Measurements from ENCODE around the gene FAM83E. TPM values are rescaled to one million over a fixed set of nuclear protein-coding genes. Genes with fewer than 3 reads are reported as not detected.

Gene FAM83E
- under 1 TPM in 1 of 2 donors, not detected in 1; under 0.01 TPM for total RNA-seq

DNA sequence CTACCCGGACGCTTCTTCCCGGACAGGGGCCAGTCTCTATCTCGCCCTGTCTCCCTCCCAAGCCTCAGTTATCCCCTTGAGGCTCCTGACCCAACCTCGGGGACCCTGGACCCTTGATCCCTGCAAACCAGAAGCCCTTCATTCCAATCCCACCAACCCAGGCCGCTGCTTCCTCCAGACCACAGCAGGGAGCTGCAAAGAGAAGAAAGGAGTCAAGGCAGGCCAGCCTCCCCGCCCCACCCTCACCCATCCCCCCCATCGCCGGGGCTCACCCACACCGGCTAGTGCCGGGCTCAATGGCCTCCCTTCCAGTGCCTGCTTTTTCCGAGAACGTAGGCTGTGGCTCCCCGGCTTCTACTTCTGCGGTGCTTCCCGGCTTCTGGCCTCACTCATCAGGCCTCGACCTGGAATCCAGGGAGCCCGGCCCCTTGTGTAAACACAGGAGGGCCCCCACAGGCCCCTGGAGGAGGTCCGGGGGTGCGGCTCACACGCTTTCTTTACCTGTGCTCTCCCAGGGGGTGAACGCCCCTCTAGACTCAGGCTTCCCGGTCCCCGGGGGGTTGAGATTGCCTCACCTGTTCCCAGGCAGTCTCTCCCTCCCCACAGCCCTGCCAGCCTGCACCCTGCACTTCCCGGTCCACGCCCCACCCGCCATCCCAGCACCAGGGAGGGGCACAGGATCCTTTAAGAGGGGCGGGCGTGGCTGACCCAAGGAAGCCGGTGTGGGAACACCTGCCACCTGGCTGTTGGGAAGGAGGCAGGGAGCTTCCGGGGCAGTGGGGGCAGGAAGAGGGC, at the start of gene FAM83E:
Gene FAM83E, minus strand, starts transcription at position 641 of the 795 bp plus-strand sequence. CDS start 1,704 bp downstream, outside the sequence.

DNA sequence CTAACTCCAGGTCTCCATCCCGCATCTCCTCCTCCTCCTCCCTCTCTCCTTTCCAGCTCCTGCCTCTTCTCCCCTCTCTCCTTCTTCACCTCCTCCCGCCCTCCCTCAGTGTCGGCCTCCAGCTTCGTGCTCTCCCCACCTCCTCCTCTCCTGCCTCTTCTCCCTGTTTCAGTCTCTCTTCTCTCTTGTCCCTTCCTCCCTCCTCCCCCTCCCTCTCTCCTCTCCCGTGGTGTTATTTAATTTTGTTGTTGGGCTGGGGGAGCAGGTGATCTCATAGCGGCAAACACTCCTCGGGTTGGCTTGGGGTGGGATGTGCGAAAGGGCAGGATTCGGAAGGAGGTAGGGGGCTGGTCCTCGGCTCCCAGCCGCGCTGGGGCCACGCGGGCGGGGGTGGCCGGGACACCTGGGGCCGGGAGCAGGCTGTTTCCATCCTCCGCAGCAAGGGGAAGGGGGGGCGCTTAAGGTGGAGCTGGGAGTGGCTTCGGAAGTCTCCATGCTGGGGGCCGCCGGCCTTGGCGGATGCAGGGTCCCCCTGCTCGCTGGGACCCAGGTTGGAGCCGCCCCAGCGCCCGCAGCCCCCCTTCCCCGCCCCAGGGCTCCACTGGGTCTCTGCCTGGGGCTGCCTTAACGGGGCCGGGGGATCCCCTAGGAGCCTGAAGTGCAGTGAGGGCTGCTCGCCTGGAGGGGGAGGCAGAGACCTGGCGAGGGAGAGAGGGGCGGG, 31.3 kb upstream of the FAM83E start, which contains the start of gene CA11:
Gene CA11, minus strand, starts transcription at position 187 of the 721 bp plus-strand sequence. CDS start 555 bp downstream, outside the sequence.

DNA sequence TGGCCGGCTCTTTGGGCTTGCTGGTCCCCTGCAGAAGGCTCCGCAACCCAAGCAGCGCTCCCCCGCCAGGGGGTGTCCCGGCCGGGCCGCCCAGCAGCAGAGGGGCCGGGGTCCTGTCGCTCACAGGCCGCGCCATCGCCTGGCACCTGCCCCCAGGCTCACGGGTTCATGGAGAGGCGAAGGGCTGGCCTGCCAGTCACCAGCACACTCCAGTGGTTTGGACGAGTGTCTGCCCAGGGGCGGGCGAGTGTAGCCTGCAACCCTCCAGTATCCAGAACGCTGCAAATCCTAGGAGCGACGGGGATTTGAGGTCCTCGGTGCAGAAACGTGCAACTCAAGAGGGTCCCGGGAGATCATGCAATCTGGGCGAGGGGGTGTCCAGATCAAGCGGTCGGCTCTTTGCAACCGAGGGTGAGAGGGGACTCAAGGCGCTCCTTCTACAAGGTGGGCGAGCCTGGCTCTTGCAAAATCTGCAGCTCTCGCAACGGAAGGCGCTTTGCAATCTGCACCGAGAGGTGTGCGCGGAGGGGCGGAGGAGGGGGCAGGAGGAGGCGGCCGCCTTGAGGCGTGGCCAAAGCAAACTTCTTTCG, 22.1 kb upstream of the FAM83E start, which contains the start of gene DBP:
Gene DBP, minus strand, starts transcription at position 521 of the 590 bp plus-strand sequence. Its CDS starts 385 bp downstream, at position 136.

DNA sequence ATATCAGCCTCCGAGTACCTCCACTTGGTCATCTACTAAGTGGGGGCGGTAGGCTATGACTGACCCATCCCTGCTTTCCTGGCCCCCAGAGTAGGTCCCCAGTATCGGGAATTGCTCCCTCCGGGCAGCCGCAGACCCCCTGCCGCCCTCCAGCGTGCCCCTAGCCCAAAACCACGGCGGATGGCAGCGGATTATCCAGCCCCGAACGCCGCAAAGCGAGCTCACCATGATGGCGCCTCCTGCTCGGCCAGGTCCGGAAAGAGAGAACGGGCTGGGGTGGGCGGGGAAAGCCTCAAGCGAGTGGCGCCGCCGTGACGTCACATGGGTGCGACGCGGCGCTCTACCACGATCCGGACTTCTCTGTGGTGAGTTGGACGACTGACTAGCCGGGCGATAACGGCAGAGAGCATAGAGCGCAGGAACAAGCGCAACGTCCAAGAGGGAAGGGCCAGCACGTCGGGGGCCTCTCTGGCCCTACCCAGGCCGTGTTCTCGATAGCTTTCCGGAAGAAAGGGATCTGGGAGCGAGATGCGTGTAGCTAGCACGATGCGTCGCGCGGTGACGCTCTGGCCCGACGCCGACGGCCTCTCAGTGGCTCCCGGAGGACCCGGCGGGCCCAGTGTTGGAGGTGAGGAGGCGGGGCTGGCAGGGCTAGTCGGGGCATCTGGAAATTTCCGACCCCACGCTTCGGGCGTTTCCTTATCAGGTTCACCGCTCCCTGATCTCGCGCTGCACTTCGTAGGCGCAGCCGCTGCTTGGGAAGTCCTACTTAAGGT, 4.2 kb upstream of the FAM83E start, which contains the start of the genes RPL18 and SPHK2:
Gene RPL18, minus strand, starts transcription at position 263 of the 776 bp plus-strand sequence. Its CDS starts 35 bp downstream, at position 228.
Gene SPHK2, plus strand, starts transcription at position 591 of the 776 bp plus-strand sequence. CDS start 1,009 bp downstream, outside the sequence.

DNA sequence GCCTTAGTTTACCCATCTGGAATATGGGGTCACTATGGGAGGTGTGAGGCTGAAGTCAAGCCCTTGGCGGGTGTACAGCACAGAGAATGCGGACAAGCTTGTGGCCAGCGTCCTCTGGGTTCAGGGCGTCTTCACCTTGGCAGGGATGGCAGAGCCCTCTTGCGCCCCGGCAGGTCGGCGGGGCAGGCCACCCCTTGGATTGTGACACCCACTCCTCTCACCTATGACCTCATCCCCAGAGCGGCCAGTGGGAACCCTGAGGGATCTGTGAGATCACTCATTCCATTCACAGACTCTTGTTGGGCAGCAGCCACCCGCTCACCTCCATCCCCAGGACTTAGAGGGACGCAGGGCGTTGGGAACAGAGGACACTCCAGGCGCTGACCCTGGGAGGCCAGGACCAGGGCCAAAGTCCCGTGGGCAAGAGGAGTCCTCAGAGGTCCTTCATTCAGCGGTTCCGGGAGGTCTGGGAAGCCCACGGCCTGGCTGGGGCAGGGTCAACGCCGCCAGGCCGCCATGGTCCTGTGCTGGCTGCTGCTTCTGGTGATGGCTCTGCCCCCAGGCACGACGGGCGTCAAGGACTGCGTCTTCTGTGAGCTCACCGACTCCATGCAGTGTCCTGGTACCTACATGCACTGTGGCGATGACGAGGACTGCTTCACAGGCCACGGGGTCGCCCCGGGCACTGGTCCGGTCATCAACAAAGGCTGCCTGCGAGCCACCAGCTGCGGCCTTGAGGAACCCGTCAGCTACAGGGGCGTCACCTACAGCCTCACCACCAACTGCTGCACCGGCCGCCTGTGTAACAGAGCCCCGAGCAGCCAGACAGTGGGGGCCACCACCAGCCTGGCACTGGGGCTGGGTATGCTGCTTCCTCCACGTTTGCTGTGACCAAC, 8.2 kb downstream of the FAM83E start, which contains the start of gene SPACA4:
Gene SPACA4, plus strand, starts transcription at position 280 of the 896 bp plus-strand sequence. Its CDS starts 237 bp downstream, at position 517.

Other genes with a start within 250 kb of the FAM83E start
- gene KDELR1, start 223.5 kb downstream of the FAM83E start, total RNA-seq: 10 to 100 TPM; 41.3 to 54.6 TPM
- 1 to 10 TPM in 1 of 2 donors, under 1 TPM in 1; 0.67 to 1.0 TPM for gene GRIN2D, start 221.4 kb downstream of the FAM83E start, total RNA-seq
- 10 to 100 TPM; 37.5 to 54.6 TPM for gene GRWD1, start 169.1 kb downstream of the FAM83E start, total RNA-seq
- under 1 TPM; 0.33 to 0.34 TPM for gene KCNJ14, start 159.5 kb downstream of the FAM83E start, total RNA-seq
- 10 to 100 TPM; 33.3 to 34.1 TPM for gene CYTH2, start 145.7 kb downstream of the FAM83E start, total RNA-seq
- gene LMTK3, start 103.2 kb downstream of the FAM83E start, total RNA-seq: under 1 TPM in 1 of 2 donors, not detected in 1; under 0.01 TPM
- gene SULT2B1, start 62.9 kb downstream of the FAM83E start, total RNA-seq: under 1 TPM in 1 of 2 donors, not detected in 1; 0.33 TPM
- not detected for gene SPACA4, start 8.3 kb downstream of the FAM83E start, total RNA-seq
- 1,000 to 10,000 TPM in 1 of 2 donors, 100 to 1,000 TPM in 1; 840 to 1,494 TPM for gene RPL18, start 4.1 kb upstream of the FAM83E start, total RNA-seq
- 10 to 100 TPM; 12.7 to 15.1 TPM for gene SPHK2, start 4.4 kb upstream of the FAM83E start, total RNA-seq
- 10 to 100 TPM in 1 of 2 donors, 1 to 10 TPM in 1; 9.3 to 13.1 TPM for gene DBP, start 22.3 kb upstream of the FAM83E start, total RNA-seq
- gene CA11, start 31.1 kb upstream of the FAM83E start, total RNA-seq: 1 to 10 TPM in 1 of 2 donors, under 1 TPM in 1; 0.67 to 1.4 TPM
- gene NTN5, start 57.9 kb upstream of the FAM83E start, total RNA-seq: under 1 TPM; under 0.01 to 0.69 TPM
- under 1 TPM in 1 of 2 donors, not detected in 1; under 0.01 TPM for gene FUT2, start 80.9 kb upstream of the FAM83E start, total RNA-seq
- 1 to 10 TPM in 1 of 2 donors, under 1 TPM in 1; 0.33 to 1.0 TPM for gene MAMSTR, start 104.6 kb upstream of the FAM83E start, total RNA-seq
- 10 to 100 TPM in 1 of 2 donors, 1 to 10 TPM in 1; 3.0 to 26.8 TPM for gene RASIP1, start 125.5 kb upstream of the FAM83E start, total RNA-seq
- gene IZUMO1, start 131.8 kb upstream of the FAM83E start, total RNA-seq: under 1 TPM; 0.33 to 0.34 TPM
- 1 to 10 TPM in 1 of 2 donors, under 1 TPM in 1; 0.34 to 1.7 TPM for gene FUT1, start 137.6 kb upstream of the FAM83E start, total RNA-seq
- gene FGF21, start 140.4 kb upstream of the FAM83E start, total RNA-seq: not detected
- 10 to 100 TPM; 11.7 to 29.0 TPM for gene BCAT2, start 196.0 kb upstream of the FAM83E start, total RNA-seq
- gene HSD17B14, start 221.4 kb upstream of the FAM83E start, total RNA-seq: 1 to 10 TPM; 4.1 to 4.7 TPM